DOHH2 (cell line): ENCODE measurements around the gene TNS1.

ENCODE experiments used
- H3F3A ChIP-seq: fragments of 200-600 bp; sonication (generic), shearing (Covaris generic); 2 replicates; pipeline ENCODE4 v1.6.0; 2016; ENCODE audit warnings: antibody characterized with exemption, mild to moderate bottlenecking; ENCODE audit not compliant: control insufficient read depth, insufficient read depth
- H3K27ac ChIP-seq: fragments of 200-600 bp; sonication (generic); 2 replicates; pipeline ENCODE4 v1.5.1; 2014; ENCODE audit warnings: low read depth, mild to moderate bottlenecking, low read length, moderate library complexity
- H3K27me3 ChIP-seq: fragments of 200-600 bp; sonication (generic); 2 replicates; pipeline ENCODE4 v1.6.1; 2014; ENCODE audit warnings: mild to moderate bottlenecking, low read length, mixed read lengths; ENCODE audit not compliant: control insufficient read depth
- H3K36me3 ChIP-seq: fragments of 200-600 bp; sonication (generic); 2 replicates; pipeline ENCODE4 v1.6.1; 2014; ENCODE audit warnings: mild to moderate bottlenecking, low read length, moderate library complexity, mixed read lengths; ENCODE audit not compliant: control insufficient read depth
- H3K4me1 ChIP-seq: fragments of 200-600 bp; sonication (generic); 2 replicates; pipeline ENCODE4 v1.6.1; 2014; ENCODE audit warnings: mild to moderate bottlenecking, low read length, mixed read lengths; ENCODE audit not compliant: control insufficient read depth
- H3K4me2 ChIP-seq: fragments of 200-600 bp; sonication (generic); 2 replicates; pipeline ENCODE4 v1.6.0; 2014; ENCODE audit warnings: mild to moderate bottlenecking, low read length, moderate library complexity
- H3K4me3 ChIP-seq: fragments of 200-600 bp; sonication (generic); 2 replicates; pipeline ENCODE4 v1.5.1; 2014; ENCODE audit warnings: mild to moderate bottlenecking, low read length, mixed read lengths
- H3K79me2 ChIP-seq: fragments of 200-600 bp; sonication (generic); 2 replicates; pipeline ENCODE4 v1.6.1; 2014; ENCODE audit warnings: mild to moderate bottlenecking, low read length, mixed read lengths; ENCODE audit not compliant: control insufficient read depth
- H3K9me2 ChIP-seq: fragments of 200-600 bp; sonication (generic); replicated peaks from 2 replicates; pipeline ENCODE4 v1.6.1; 2014; ENCODE audit warnings: mild to moderate bottlenecking, low read length, mixed read lengths; ENCODE audit not compliant: control insufficient read depth
- H3K9me3 ChIP-seq: fragments of 200-600 bp; sonication (generic); 2 replicates; pipeline ENCODE4 v1.6.1; 2014; ENCODE audit warnings: antibody characterized with exemption, low read length, mixed read lengths; ENCODE audit not compliant: control insufficient read depth, insufficient read depth
- H4K20me1 ChIP-seq: fragments of 200-600 bp; sonication (generic); 2 replicates; pipeline ENCODE4 v1.6.0; 2014; ENCODE audit warnings: low read depth, mild to moderate bottlenecking, antibody characterized with exemption, low read length, moderate library complexity; ENCODE audit not compliant: control insufficient read depth, insufficient read depth
- EZH2phosphoT487 ChIP-seq: fragments of 200-600 bp; sonication (generic); IDR thresholded peaks from 2 replicates; pipeline ENCODE4 v1.6.1; 2017; ENCODE audit warnings: borderline replicate concordance, mild to moderate bottlenecking, antibody characterized with exemption, low read length, moderate library complexity, mixed read lengths
- TF ChIP-seq, protein P1 (sequence below): fragments of 200-600 bp; sonication (generic); IDR thresholded peaks from one replicate; pipeline ENCODE4 v1.5.1; 2014; ENCODE audit warnings: antibody characterized with exemption, mild to moderate bottlenecking, low read depth, low read length; ENCODE audit not compliant: poor library complexity, severe bottlenecking

Gene TNS1

DNA sequence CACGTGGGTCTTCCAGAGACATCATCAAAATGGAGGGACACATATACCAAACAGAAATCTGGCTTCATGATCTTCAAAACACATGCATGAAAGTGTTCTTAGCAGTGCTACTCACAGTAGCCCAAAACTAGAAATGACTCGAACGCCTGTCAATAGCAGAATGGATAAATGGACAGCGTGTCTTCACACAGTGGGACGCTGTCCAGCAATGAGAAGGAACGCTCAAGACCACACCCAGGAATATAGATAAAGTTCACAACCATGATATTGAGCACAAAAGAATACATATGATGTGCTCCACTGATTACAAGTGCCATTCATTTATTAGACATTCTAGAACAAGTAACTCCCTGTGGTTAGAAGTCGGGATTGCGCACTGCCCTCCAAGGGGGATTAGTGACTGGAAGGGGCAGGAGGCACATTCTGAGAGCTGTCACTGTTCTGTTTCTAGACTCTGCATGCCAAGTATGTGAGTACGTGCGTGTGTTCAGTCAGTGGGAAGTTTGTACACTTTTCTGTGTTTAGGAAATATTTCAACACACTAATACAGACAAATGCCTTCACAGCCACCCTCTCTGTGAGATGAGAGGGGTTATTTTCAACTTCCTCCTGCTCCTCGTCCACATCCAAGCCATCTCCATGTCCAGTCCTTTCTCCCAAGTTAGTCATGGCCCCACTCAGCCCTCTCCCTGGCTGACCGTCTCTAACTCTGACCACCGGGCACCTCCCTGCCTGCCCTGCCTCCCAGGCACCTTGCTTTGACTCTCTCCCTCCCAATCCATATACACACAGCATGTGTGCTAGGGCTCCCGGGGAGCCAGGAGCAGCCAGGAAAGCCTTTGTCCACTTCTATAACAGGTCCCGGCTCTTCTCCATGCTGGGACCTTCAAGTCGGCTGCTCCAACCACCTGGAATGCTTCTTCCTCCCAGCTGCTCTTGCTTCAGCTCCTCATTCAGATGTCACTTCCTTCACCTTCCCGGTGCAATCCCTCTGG lies 26.9 kb upstream of the TNS1 start:
- Histone ChIP-seq H3K4me2 (no peak overlapping the region), H3F3A (no peaks in the 10 kb centered on the region), H4K20me1 (no peaks in the 10 kb centered on the region), H3K27ac (no peak overlapping the region), H3K9me2 (no peaks in the 10 kb centered on the region), H3K36me3 (no peaks in the 10 kb centered on the region), H3K27me3 (peaks cover 4% of the 10 kb centered on the region; the same call in 1 of the 2 replicates), H3K4me1 (peaks cover 3% of the 10 kb centered on the region), H3K4me3 (no peak overlapping the region), H3K79me2 (no peaks in the 10 kb centered on the region), H3K9me3 (no peaks in the 10 kb centered on the region)
- TF ChIP-seq, protein P1, sequence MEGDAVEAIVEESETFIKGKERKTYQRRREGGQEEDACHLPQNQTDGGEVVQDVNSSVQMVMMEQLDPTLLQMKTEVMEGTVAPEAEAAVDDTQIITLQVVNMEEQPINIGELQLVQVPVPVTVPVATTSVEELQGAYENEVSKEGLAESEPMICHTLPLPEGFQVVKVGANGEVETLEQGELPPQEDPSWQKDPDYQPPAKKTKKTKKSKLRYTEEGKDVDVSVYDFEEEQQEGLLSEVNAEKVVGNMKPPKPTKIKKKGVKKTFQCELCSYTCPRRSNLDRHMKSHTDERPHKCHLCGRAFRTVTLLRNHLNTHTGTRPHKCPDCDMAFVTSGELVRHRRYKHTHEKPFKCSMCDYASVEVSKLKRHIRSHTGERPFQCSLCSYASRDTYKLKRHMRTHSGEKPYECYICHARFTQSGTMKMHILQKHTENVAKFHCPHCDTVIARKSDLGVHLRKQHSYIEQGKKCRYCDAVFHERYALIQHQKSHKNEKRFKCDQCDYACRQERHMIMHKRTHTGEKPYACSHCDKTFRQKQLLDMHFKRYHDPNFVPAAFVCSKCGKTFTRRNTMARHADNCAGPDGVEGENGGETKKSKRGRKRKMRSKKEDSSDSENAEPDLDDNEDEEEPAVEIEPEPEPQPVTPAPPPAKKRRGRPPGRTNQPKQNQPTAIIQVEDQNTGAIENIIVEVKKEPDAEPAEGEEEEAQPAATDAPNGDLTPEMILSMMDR = no peak
- TF ChIP-seq EZH2phosphoT487 = no peak

- Histone ChIP-seq H3K9me2 (no peaks in the 10 kb centered on the region), H3K27me3 (peaks cover 4% of the 10 kb centered on the region; the same call in 1 of the 2 replicates), H3K4me1 (no peaks in the 10 kb centered on the region), H3K27ac (no peak overlapping the region), H3K4me3 (no peak overlapping the region), H3K79me2 (no peaks in the 10 kb centered on the region), H4K20me1 (no peaks in the 10 kb centered on the region), H3K36me3 (no peaks in the 10 kb centered on the region), H3F3A (no peaks in the 10 kb centered on the region), H3K9me3 (no peaks in the 10 kb centered on the region), H3K4me2 (no peak overlapping the region)
- no peak for TF ChIP-seq EZH2phosphoT487
- TF ChIP-seq, protein P1 = no peak
Observed at GRCh38 chr2:218028562-218029348, 26.0 kb upstream of the TNS1 start.

GRCh38 chr2:218028189-218028495 lies 25.3 kb upstream of the TNS1 start:
- Histone ChIP-seq H3K4me1 (no peaks in the 10 kb centered on the region), H3F3A (no peaks in the 10 kb centered on the region), H3K4me3 (no peak overlapping the region), H3K9me2 (no peaks in the 10 kb centered on the region), H3K4me2 (no peak overlapping the region), H3K27ac (no peak overlapping the region), H3K79me2 (no peaks in the 10 kb centered on the region), H3K36me3 (no peaks in the 10 kb centered on the region), H4K20me1 (no peaks in the 10 kb centered on the region), H3K9me3 (no peaks in the 10 kb centered on the region), H3K27me3 (peaks cover 4% of the 10 kb centered on the region; the same call in 1 of the 2 replicates)
- TF ChIP-seq, protein P1 = no peak
- no peak for TF ChIP-seq EZH2phosphoT487
